ENCODE data around the gene GPC1.

GPC1 gene

GRCh38 chr2:240512666-240513535 is 77.4 kb downstream of the GPC1 start:
- no peak for TF ChIP-seq CTCF (IDR thresholded peaks at IDR 0.05; ENCODE audit: extremely low read depth, insufficient read depth, missing control alignments)
- DNase-seq (ENCODE audit: low spot score) = no peak
- in situ Hi-C loops (cut with MboI; ENCODE audit: low pct_unique_long_range_greater_than_20kb, low sequenced_read_pairs, unreplicated experiment) = loop anchor here (25.0 kb wide), 1 partner anchor 324 kb away; no protein-coding TSS in a partner anchor

GRCh38 chr2:240513549-240514287 is 78.3 kb downstream of the GPC1 start:
- in situ Hi-C loops (cut with MboI; ENCODE audit: low pct_unique_long_range_greater_than_20kb, low sequenced_read_pairs, unreplicated experiment) = loop anchor here (25.0 kb wide), 1 partner anchor 324 kb away; no protein-coding TSS in a partner anchor
- DNase-seq (ENCODE audit: low spot score) = peak; percentile 97
- TF ChIP-seq CTCF (IDR thresholded peaks at IDR 0.05; ENCODE audit: extremely low read depth, insufficient read depth, missing control alignments) = peak; percentile 97

- TF ChIP-seq CTCF (IDR thresholded peaks at IDR 0.05; ENCODE audit: extremely low read depth, insufficient read depth, missing control alignments) = no peak
- in situ Hi-C loops (cut with MboI; ENCODE audit: low pct_unique_long_range_greater_than_20kb, low sequenced_read_pairs, unreplicated experiment) = loop anchor here (25.0 kb wide), 1 partner anchor 323 kb away; no protein-coding TSS in a partner anchor
- DNase-seq (ENCODE audit: low spot score) = no peak
These were observed 79.2 kb downstream of the GPC1 start for GRCh38 chr2:240514631-240515030.

GRCh38 chr2:240517342-240517741 is 81.9 kb downstream of the GPC1 start:
- TF ChIP-seq CTCF (IDR thresholded peaks at IDR 0.05; ENCODE audit: extremely low read depth, insufficient read depth, missing control alignments) = no peak
- in situ Hi-C loops (cut with MboI; ENCODE audit: low pct_unique_long_range_greater_than_20kb, low sequenced_read_pairs, unreplicated experiment) = loop anchor here (25.0 kb wide), 1 partner anchor 320 kb away; no protein-coding TSS in a partner anchor

More at GRCh38 chr2:240517342-240517741, 81.9 kb downstream of the GPC1 start:
- DNase-seq (ENCODE audit: low spot score) = no peak
